Smooth muscle cell (in vitro differentiated cells): ENCODE data around the gene TRPM5. TPM values are rescaled to one million over a fixed set of nuclear protein-coding genes. Genes with fewer than 3 reads are reported as not detected.

Experiments
- DNase-seq: peaks from one replicate; lab custom pipeline; 2025; ENCODE audit not compliant: unreplicated experiment; lab: John Stamatoyannopoulos, UW
- H2AFZ ChIP-seq: fragments of 200-600 bp; sonication (generic); 2 replicates; pipeline ENCODE4 v1.6.0; 2016; ENCODE audit warnings: antibody characterized with exemption, low read depth, mild to moderate bottlenecking
- H3F3A ChIP-seq: fragments of 200-600 bp; sonication (generic); 2 replicates; pipeline ENCODE4 v1.6.0; 2017; ENCODE audit warnings: antibody characterized with exemption, low read depth
- H3K27ac ChIP-seq: fragments of 200-600 bp; sonication (generic); 2 replicates; pipeline ENCODE4 v1.5.1; 2016; ENCODE audit warnings: low read depth, mild to moderate bottlenecking
- H3K27me3 ChIP-seq: fragments of 200-600 bp; sonication (generic); 2 replicates; pipeline ENCODE4 v1.6.1; 2016; ENCODE audit warnings: low read depth, mild to moderate bottlenecking
- H3K36me3 ChIP-seq: fragments of 200-600 bp; sonication (generic); 2 replicates; pipeline ENCODE4 v1.5.1; 2016; ENCODE audit warnings: low read depth
- H3K4me1 ChIP-seq: fragments of 200-600 bp; sonication (generic); 2 replicates; pipeline ENCODE4 v1.5.1; 2016; ENCODE audit warnings: low read depth
- H3K4me2 ChIP-seq: fragments of 200-600 bp; sonication (generic); 2 replicates; pipeline ENCODE4 v1.6.0; 2016; ENCODE audit warnings: mild to moderate bottlenecking
- H3K4me3 ChIP-seq: fragments of 200-600 bp; sonication (generic); 2 replicates; pipeline ENCODE4 v1.5.1; 2016; ENCODE audit warnings: mild to moderate bottlenecking
- H3K79me2 ChIP-seq: fragments of 200-600 bp; sonication (generic); 2 replicates; pipeline ENCODE4 v1.6.0; 2016; ENCODE audit warnings: low read depth, mild to moderate bottlenecking
- H3K9ac ChIP-seq: fragments of 200-600 bp; sonication (generic); 2 replicates; pipeline ENCODE4 v1.6.0; 2016; ENCODE audit warnings: low read depth
- H3K9me3 ChIP-seq: fragments of 200-600 bp; sonication (generic); replicated peaks from 2 replicates; pipeline ENCODE4 v1.5.1; 2016; ENCODE audit warnings: low read depth
- H4K20me1 ChIP-seq: fragments of 200-600 bp; sonication (generic); 2 replicates; pipeline ENCODE4 v1.6.0; 2016; ENCODE audit warnings: low read depth
- WGBS: methylation state at CpG from one replicate; pipeline ENCODE4 v1.1.7; 2016; ENCODE audit warnings: low lambda C conversion rate; 5-methylcytosine and 5-hydroxymethylcytosine counted together
- polyA plus RNA-seq: library from polyadenylated mRNA; unstranded; fragments of >200 nt; fragmentation: Nextera tagmentation; extraction: Ambion mirVana; gene quantifications from 2 replicates; pipeline ENCODE4 v1.2.1, GENCODE V29; 2016
- total RNA-seq: library from RNA; depleted of rRNA; stranded (reverse); fragments of >200 nt; gene quantifications from 2 replicates; pipeline ENCODE4 v1.2.3, GENCODE V29; 2014
- TF ChIP-seq, protein P1 (sequence below): fragments of 200-600 bp; sonication (generic); IDR thresholded peaks from 2 replicates; pipeline ENCODE4 v1.5.1; 2017; ENCODE audit warnings: borderline replicate concordance, mild to moderate bottlenecking, antibody characterized with exemption; ENCODE audit not compliant: insufficient read depth, poor library complexity, severe bottlenecking

The TRPM5 gene
- total and polyA plus RNA-seq, 2 experiments from 2014 or later, result not detected

DNA sequence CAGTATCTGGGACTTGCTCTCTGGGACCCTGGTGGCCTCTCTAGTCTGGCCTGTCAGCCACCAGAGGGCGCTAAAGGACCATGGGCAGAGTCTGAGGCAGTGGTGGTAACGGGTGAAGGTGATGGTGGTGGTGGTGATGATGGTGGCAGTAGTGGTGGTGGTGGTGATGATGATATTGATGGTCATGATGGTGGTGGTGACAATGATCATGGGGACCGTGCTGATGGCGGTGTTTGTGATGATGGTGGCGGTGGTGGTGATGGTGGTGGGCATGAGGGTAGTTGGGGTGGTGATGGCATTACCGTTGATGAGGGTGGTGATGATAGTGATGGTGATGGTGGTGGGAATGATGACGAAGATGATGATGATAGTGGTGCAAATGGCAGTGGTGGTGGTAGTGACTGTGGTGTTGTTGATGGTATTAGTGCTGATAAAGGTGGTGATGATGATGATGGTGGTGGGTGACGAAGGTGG is 16.0 kb downstream of the TRPM5 start:
- Histone ChIP-seq H3K27me3 (no peaks in the 10 kb centered on the region), H3F3A (no peaks in the 10 kb centered on the region), H3K36me3 (no peaks in the 10 kb centered on the region), H4K20me1 (no peaks in the 10 kb centered on the region), H3K4me1 (no peaks in the 10 kb centered on the region), H3K4me2 (no peak overlapping the region), H3K9me3 (no peaks in the 10 kb centered on the region), H3K27ac (no peak overlapping the region), H3K79me2 (no peaks in the 10 kb centered on the region), H3K9ac (no peak overlapping the region), H2AFZ (no peak overlapping the region), H3K4me3 (no peak overlapping the region)
- 53% methylated on average over 8 of the region's 8 CpGs for WGBS
- peak; percentile 14 for DNase-seq
- TF ChIP-seq, protein P1, sequence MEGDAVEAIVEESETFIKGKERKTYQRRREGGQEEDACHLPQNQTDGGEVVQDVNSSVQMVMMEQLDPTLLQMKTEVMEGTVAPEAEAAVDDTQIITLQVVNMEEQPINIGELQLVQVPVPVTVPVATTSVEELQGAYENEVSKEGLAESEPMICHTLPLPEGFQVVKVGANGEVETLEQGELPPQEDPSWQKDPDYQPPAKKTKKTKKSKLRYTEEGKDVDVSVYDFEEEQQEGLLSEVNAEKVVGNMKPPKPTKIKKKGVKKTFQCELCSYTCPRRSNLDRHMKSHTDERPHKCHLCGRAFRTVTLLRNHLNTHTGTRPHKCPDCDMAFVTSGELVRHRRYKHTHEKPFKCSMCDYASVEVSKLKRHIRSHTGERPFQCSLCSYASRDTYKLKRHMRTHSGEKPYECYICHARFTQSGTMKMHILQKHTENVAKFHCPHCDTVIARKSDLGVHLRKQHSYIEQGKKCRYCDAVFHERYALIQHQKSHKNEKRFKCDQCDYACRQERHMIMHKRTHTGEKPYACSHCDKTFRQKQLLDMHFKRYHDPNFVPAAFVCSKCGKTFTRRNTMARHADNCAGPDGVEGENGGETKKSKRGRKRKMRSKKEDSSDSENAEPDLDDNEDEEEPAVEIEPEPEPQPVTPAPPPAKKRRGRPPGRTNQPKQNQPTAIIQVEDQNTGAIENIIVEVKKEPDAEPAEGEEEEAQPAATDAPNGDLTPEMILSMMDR, result peak; percentile 89

DNA sequence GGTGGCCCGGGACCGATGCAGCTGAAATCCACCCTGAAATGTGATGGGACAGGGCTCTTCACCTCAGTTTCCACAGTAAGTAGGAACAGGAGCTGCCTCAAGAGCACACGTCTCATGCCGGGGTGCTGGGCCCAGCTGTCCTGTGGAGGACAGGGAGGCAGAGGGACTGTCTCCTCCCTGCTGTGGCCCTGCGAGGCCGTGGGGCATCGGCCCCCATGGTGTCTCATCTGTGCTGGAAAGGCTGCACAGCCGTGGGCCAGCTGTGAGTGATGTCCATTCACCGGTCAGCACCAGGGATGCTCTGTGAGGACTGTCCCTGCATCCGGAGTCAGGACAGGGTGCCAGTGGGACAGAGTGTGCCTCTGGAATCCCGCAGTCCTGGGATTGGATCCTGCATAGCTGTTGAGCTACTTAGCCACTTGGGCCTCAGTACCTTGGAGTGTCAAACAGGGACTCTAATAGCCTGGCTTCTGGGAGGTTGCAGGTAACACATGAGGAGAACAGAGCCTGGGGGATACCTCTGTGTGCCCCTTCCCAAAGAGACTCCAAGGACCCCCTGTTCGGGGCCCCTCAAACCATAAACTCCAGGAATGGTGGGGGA is 16.5 kb downstream of the TRPM5 start:
- no peak overlapping the region for H3K27ac ChIP-seq
- H3K4me2 ChIP-seq, result no peak overlapping the region
- DNase-seq, result no peak
- H4K20me1 ChIP-seq, result no peaks in the 10 kb centered on the region
- WGBS, result 79% methylated on average over 12 of the region's 12 CpGs
- H3K27me3 ChIP-seq, result no peaks in the 10 kb centered on the region
- no peak overlapping the region for H3K4me3 ChIP-seq
- TF ChIP-seq, protein P1, result no peak
- no peaks in the 10 kb centered on the region for H3K4me1 ChIP-seq
- no peak overlapping the region for H3K9ac ChIP-seq
- H3K36me3 ChIP-seq, result no peaks in the 10 kb centered on the region
- H3F3A ChIP-seq, result no peaks in the 10 kb centered on the region
- H3K79me2 ChIP-seq, result no peaks in the 10 kb centered on the region
- no peaks in the 10 kb centered on the region for H3K9me3 ChIP-seq
- H2AFZ ChIP-seq, result no peak overlapping the region

DNA sequence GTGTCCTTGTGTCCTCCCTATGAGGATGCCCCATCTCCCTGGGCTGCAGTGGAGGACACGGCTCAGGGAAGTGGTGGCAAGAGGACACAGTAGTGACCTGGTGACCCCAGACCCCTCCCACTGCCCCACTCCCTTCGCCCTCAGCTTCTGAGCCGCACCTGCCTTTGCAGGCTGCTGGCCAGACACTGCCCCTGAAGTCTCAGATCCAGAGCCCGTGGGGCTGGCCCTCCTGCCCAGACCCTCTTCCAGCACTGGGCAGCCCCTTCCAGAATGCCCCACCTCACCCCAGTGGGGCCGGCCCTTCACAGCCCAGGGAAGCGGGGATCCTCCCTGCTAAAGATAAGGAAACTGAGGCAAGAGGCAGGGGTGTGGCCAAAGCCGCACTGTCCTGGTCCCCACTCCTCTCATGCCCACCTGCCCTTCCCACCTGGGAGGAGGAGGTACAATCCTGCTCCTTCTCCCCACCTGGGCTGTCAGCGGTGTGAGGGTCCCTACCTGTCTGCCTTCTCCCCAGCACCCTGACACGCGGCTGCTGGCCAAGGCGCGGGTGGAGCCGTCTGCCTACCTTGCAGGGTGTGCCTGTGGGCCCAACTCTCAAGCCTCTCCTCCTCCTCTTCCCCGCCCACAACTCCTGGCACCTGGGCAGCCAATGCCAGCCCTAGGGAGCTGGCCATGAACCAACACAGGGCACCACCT is 17.3 kb downstream of the TRPM5 start:
- no peak overlapping the region for H3K9ac ChIP-seq

More for the DNA sequence above, 17.3 kb downstream of the TRPM5 start:
- TF ChIP-seq, protein P1, result no peak
- Histone ChIP-seq H3K36me3 (no peaks in the 10 kb centered on the region), H3K4me1 (no peaks in the 10 kb centered on the region), H3K27ac (no peak overlapping the region), H3K79me2 (no peaks in the 10 kb centered on the region), H3F3A (no peaks in the 10 kb centered on the region), H4K20me1 (no peaks in the 10 kb centered on the region), H3K4me2 (no peak overlapping the region), H3K4me3 (no peak overlapping the region), H2AFZ (no peak overlapping the region), H3K27me3 (no peaks in the 10 kb centered on the region), H3K9me3 (no peaks in the 10 kb centered on the region)
- 91% methylated on average over 14 of the region's 14 CpGs for WGBS
- no peak for DNase-seq
